Trophoblast cell (in vitro differentiated cells and primary cell): Measurements from ENCODE around the gene SMG6.
A peak's percentile ranks its signal among the peaks of the same experiment; 100 is the strongest.

Experiments used
- DNase-seq, 2 donors: peaks; one replicate each; pipeline ENCODE4 v3.0.0-alpha.2; 2016
- H2AFZ ChIP-seq: 2 replicates; pipeline ENCODE4 v1.6.1; 2013; ENCODE audit warnings: low read length, moderate library complexity, mild to moderate bottlenecking; ENCODE audit not compliant: insufficient read depth, poor library complexity
- H2AK5ac ChIP-seq: 2 replicates; pipeline ENCODE4 v1.6.1; 2013; ENCODE audit warnings: mild to moderate bottlenecking, low read length
- H2BK120ac ChIP-seq: 2 replicates; pipeline ENCODE4 v1.6.1; 2013; ENCODE audit warnings: low read length, mild to moderate bottlenecking, moderate library complexity; ENCODE audit not compliant: insufficient read depth, poor library complexity
- H2BK12ac ChIP-seq: 2 replicates; pipeline ENCODE4 v1.6.1; 2013; ENCODE audit warnings: mild to moderate bottlenecking, low read length, moderate library complexity
- H2BK5ac ChIP-seq: 2 replicates; pipeline ENCODE4 v1.6.1; 2013; ENCODE audit warnings: low read length, low read depth, moderate library complexity, mild to moderate bottlenecking; ENCODE audit not compliant: poor library complexity
- H3K14ac ChIP-seq: 2 replicates; pipeline ENCODE4 v1.6.1; 2013; ENCODE audit warnings: mild to moderate bottlenecking, low read length
- H3K18ac ChIP-seq: 2 replicates; pipeline ENCODE4 v1.6.1; 2013; ENCODE audit warnings: mild to moderate bottlenecking, low read length
- H3K23ac ChIP-seq: 2 replicates; pipeline ENCODE4 v1.6.1; 2013; ENCODE audit warnings: low read length
- H3K27ac ChIP-seq: 2 replicates; pipeline ENCODE4 v1.5.1; 2013; ENCODE audit warnings: low read depth, mild to moderate bottlenecking, inconsistent platforms, low read length, moderate library complexity
- H3K27me3 ChIP-seq: 2 replicates; pipeline ENCODE4 v1.6.1; 2013; ENCODE audit warnings: inconsistent platforms, mild to moderate bottlenecking, low read length, moderate library complexity; ENCODE audit not compliant: insufficient read depth
- H3K36me3 ChIP-seq, 2 experiments: 1 replicate in 1 of 2; 2 replicates in 1 of 2; pipeline ENCODE4 v1.6.1; 2013; ENCODE audit warnings: low read length in 2 of 2, mild to moderate bottlenecking in 2 of 2, moderate library complexity in 1 of 2; ENCODE audit not compliant: insufficient read depth in 2 of 2, control insufficient read depth in 1 of 2
- H3K4ac ChIP-seq: 2 replicates; pipeline ENCODE4 v1.6.1; 2013; ENCODE audit warnings: low read depth, mild to moderate bottlenecking, low read length, moderate library complexity
- H3K4me1 ChIP-seq, 2 experiments: 1 replicate in 1 of 2; 2 replicates in 1 of 2; pipeline ENCODE4 v1.6.1; 2013; ENCODE audit warnings: low read length in 2 of 2, mild to moderate bottlenecking in 2 of 2, moderate library complexity in 1 of 2; ENCODE audit not compliant: insufficient read depth in 2 of 2, control insufficient read depth in 1 of 2
- H3K4me2 ChIP-seq: 2 replicates; pipeline ENCODE4 v1.6.1; 2013; ENCODE audit warnings: inconsistent platforms, mild to moderate bottlenecking, low read length, moderate library complexity
- H3K4me3 ChIP-seq: 2 replicates; pipeline ENCODE4 v1.5.1; 2013; ENCODE audit warnings: mild to moderate bottlenecking, low read depth, low read length, inconsistent platforms
- H3K79me1 ChIP-seq: one replicate; pipeline ENCODE4 v1.6.1; 2013; ENCODE audit warnings: low read length
- H3K79me2 ChIP-seq: 2 replicates; pipeline ENCODE4 v1.6.1; 2013; ENCODE audit warnings: low read length, mild to moderate bottlenecking; ENCODE audit not compliant: control insufficient read depth, insufficient read depth, poor library complexity
- H3K9ac ChIP-seq: 2 replicates; pipeline ENCODE4 v1.6.1; 2013; ENCODE audit warnings: mild to moderate bottlenecking, low read length
- H3K9me3 ChIP-seq: 2 replicates; pipeline ENCODE4 v1.6.1; 2013; ENCODE audit warnings: low read depth, mild to moderate bottlenecking, control low read depth, inconsistent platforms, low read length; ENCODE audit not compliant: insufficient read depth
- H4K12ac ChIP-seq: 2 replicates; pipeline ENCODE4 v1.6.1; 2013; ENCODE audit warnings: low read depth, mild to moderate bottlenecking, low read length, moderate library complexity
- H4K8ac ChIP-seq: 2 replicates; pipeline ENCODE4 v1.6.1; 2013; ENCODE audit warnings: low read depth, mild to moderate bottlenecking, low read length, moderate library complexity
- H4K91ac ChIP-seq: one replicate; pipeline ENCODE4 v1.6.1; 2013; ENCODE audit warnings: low read depth, mild to moderate bottlenecking, low read length, moderate library complexity
- WGBS: extraction: QIAGEN DNeasy Blood & Tissue Kit; methylation state at CpG from one replicate; pipeline ENCODE4 v1.1.7; 2013; ENCODE audit warnings: missing lambda C conversion rate; ENCODE audit not compliant: insufficient read length, insufficient coverage; ENCODE audit errors: extremely low coverage; 5-methylcytosine and 5-hydroxymethylcytosine counted together

SMG6 gene

GRCh38 chr17:2123375-2124251 lies 180.0 kb downstream of the SMG6 start:
- Histone ChIP-seq H2BK5ac (no peak overlapping the region), H2AFZ (no peak overlapping the region), H3K36me3 (peaks cover 3 to 5% of the 10 kb centered on the region in 2 experiments), H3K9me3 (peaks cover 3% of the 10 kb centered on the region), H4K12ac (no peak overlapping the region), H3K23ac (no peak overlapping the region), H4K8ac (no peak overlapping the region), H2BK120ac (no peak overlapping the region), H2AK5ac (no peak overlapping the region), H2BK12ac (no peak overlapping the region), H3K4me2 (no peak overlapping the region), H3K27me3 (no peaks in the 10 kb centered on the region), H3K18ac (no peak overlapping the region), H3K4me1 (peaks cover 3 to 5% of the 10 kb centered on the region in 2 experiments), H3K14ac (no peak overlapping the region), H3K27ac (no peak overlapping the region), H4K91ac (no peak overlapping the region), H3K4ac (no peak overlapping the region), H3K9ac (no peak overlapping the region), H3K79me2 (peaks cover 1% of the 10 kb centered on the region), H3K4me3 (no peak overlapping the region), H3K79me1 (no peaks in the 10 kb centered on the region)
- WGBS, result no CpG with 5 or more reads among the region's 7 CpGs
- no peak for DNase-seq

- H2BK120ac ChIP-seq, result no peak overlapping the region
- no peak overlapping the region for H2BK12ac ChIP-seq
- no peak overlapping the region for H4K12ac ChIP-seq
- H4K8ac ChIP-seq, result no peak overlapping the region
- H3K14ac ChIP-seq, result no peak overlapping the region
- no peaks in the 10 kb centered on the region for H3K27me3 ChIP-seq
- no peaks in the 10 kb centered on the region for H3K79me2 ChIP-seq
- no peaks in the 10 kb centered on the region for H3K79me1 ChIP-seq
- peak; percentile 33 to 40 for DNase-seq
- H2BK5ac ChIP-seq, result no peak overlapping the region
- H3K4ac ChIP-seq, result no peak overlapping the region
- peaks cover 3 to 5% of the 10 kb centered on the region in 2 experiments for H3K36me3 ChIP-seq
- H2AFZ ChIP-seq, result no peak overlapping the region
- H3K18ac ChIP-seq, result no peak overlapping the region
- no CpG with 5 or more reads among the region's 16 CpGs for WGBS
- H4K91ac ChIP-seq, result no peak overlapping the region
- H3K9me3 ChIP-seq, result peaks cover 3% of the 10 kb centered on the region
- H3K9ac ChIP-seq, result no peak overlapping the region
- no peak overlapping the region for H3K23ac ChIP-seq
- H3K4me1 ChIP-seq, result peaks cover 3 to 5% of the 10 kb centered on the region in 2 experiments
- H3K4me3 ChIP-seq, result no peak overlapping the region
- no peak overlapping the region for H3K27ac ChIP-seq
- no peak overlapping the region for H3K4me2 ChIP-seq
- H2AK5ac ChIP-seq, result no peak overlapping the region
These were observed 180.8 kb downstream of the SMG6 start for GRCh38 chr17:2122641-2123302.

DNA sequence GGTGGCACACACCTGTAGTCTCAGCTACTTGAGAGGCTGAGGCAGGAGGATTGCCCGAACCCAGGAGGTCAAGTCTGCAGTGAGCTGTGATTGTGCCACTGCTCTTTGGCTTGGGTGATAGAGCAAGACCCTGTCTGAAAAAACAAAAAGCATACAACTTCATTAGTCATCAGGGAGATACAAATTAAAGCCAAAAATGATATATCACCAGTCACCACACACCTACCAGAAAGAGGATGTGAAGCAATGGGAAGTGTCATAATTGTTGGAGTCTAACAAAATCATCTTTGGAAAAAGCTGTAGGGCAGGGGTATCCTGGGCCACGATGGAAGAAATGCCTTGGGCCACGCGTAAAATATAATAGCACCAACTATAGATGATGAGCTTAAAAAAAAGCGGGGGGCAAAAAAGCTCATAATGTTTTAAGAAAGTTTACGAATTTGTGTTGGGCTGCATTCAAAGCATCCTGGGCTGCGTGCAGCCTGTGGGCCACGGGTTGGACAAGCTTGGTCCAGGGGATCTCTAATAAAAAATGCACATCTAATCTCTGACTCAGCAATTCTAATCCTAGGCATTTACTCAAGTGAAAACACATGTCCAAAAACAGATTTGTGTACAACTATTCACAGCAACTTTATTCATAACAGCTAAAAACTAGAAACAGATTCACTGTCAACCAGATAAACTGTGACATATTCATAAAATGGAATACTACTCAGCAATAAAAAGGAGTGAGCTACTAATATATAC lies 182.8 kb downstream of the SMG6 start:
- Histone ChIP-seq H2BK120ac (no peak overlapping the region), H3K36me3 (peaks cover 1 to 4% of the 10 kb centered on the region in 2 experiments), H4K91ac (no peak overlapping the region), H3K4me3 (no peak overlapping the region), H3K4ac (no peak overlapping the region), H2BK5ac (no peak overlapping the region), H4K12ac (no peak overlapping the region), H3K4me1 (peaks cover 3 to 5% of the 10 kb centered on the region in 2 experiments), H3K18ac (no peak overlapping the region), H3K79me1 (no peaks in the 10 kb centered on the region), H3K23ac (no peak overlapping the region), H3K9me3 (no peaks in the 10 kb centered on the region), H2AK5ac (no peak overlapping the region), H3K4me2 (no peak overlapping the region), H3K14ac (no peak overlapping the region), H4K8ac (no peak overlapping the region), H3K9ac (no peak overlapping the region), H2AFZ (no peak overlapping the region), H2BK12ac (no peak overlapping the region), H3K27me3 (no peaks in the 10 kb centered on the region), H3K27ac (no peak overlapping the region), H3K79me2 (no peaks in the 10 kb centered on the region)
- DNase-seq, result no peak
- no CpG with 5 or more reads among the region's 8 CpGs for WGBS

GRCh38 chr17:2113279-2113622 lies 190.3 kb downstream of the SMG6 start:
- no CpG with 5 or more reads among the region's 6 CpGs for WGBS
- no peak for DNase-seq
- Histone ChIP-seq H3K27ac (peak overlapping the region; percentile 7), H3K4me2 (no peak overlapping the region), H3K4ac (no peak overlapping the region), H2BK5ac (no peak overlapping the region), H3K9me3 (no peaks in the 10 kb centered on the region), H3K79me2 (no peaks in the 10 kb centered on the region), H2BK120ac (no peak overlapping the region), H3K4me3 (no peak overlapping the region), H2AK5ac (no peak overlapping the region), H3K14ac (no peak overlapping the region), H3K79me1 (no peaks in the 10 kb centered on the region), H3K23ac (no peak overlapping the region), H4K12ac (no peak overlapping the region), H3K4me1 (peaks cover 4 to 5% of the 10 kb centered on the region in 2 experiments), H2AFZ (no peak overlapping the region), H2BK12ac (no peak overlapping the region), H4K91ac (no peak overlapping the region), H3K27me3 (no peaks in the 10 kb centered on the region), H3K36me3 (peaks cover 0 to 2% of the 10 kb centered on the region in 2 experiments), H4K8ac (no peak overlapping the region), H3K9ac (no peak overlapping the region), H3K18ac (no peak overlapping the region)
